ENCODE data around the gene FOXP1.

DNA sequence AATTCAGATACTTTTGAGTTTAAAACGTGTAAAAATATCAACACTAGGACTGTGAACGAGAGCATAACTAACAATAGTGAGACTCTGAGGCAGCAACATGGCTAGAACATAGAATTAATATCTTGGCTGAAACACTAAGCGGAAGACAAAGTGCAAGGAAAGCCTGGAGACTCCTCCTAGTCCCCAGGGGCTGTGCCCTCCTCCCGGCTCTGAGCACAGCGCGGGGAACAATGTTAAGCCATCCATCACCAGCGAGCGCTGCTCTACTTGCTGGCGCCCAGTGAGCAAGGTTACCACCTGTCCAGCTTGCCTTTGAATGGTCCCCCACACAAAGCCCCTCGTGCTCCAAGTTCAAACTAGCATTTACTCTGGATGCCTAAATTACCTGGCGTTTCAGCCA is 436.9 kb downstream of the FOXP1 start:
- TF ChIP-seq, protein P1, sequence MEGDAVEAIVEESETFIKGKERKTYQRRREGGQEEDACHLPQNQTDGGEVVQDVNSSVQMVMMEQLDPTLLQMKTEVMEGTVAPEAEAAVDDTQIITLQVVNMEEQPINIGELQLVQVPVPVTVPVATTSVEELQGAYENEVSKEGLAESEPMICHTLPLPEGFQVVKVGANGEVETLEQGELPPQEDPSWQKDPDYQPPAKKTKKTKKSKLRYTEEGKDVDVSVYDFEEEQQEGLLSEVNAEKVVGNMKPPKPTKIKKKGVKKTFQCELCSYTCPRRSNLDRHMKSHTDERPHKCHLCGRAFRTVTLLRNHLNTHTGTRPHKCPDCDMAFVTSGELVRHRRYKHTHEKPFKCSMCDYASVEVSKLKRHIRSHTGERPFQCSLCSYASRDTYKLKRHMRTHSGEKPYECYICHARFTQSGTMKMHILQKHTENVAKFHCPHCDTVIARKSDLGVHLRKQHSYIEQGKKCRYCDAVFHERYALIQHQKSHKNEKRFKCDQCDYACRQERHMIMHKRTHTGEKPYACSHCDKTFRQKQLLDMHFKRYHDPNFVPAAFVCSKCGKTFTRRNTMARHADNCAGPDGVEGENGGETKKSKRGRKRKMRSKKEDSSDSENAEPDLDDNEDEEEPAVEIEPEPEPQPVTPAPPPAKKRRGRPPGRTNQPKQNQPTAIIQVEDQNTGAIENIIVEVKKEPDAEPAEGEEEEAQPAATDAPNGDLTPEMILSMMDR (IDR thresholded peaks at IDR 0.05), result no peak
- TF ChIP-seq POLR2A (IDR thresholded peaks at IDR 0.05), result no peak

Data from adrenal gland (tissue), 5 donors.